Stimulated activated CD4-positive, alpha-beta T cell treated with anti-CD3 and anti-CD28 coated beads, Interleukin-2, amount 100 ng/mL, for 24 hours (primary cell): ENCODE results near the gene CLN6.
"Not testable (repeated sequence)": the region's sequence is repeated elsewhere in the genome, so short reads cannot be mapped to it uniquely, and the experiment has no call there.

Experiments used
- DNase-seq, 2 donors: peaks; one replicate each; pipeline ENCODE4 v3.0.0-alpha.2; 2020

CLN6 gene

DNA sequence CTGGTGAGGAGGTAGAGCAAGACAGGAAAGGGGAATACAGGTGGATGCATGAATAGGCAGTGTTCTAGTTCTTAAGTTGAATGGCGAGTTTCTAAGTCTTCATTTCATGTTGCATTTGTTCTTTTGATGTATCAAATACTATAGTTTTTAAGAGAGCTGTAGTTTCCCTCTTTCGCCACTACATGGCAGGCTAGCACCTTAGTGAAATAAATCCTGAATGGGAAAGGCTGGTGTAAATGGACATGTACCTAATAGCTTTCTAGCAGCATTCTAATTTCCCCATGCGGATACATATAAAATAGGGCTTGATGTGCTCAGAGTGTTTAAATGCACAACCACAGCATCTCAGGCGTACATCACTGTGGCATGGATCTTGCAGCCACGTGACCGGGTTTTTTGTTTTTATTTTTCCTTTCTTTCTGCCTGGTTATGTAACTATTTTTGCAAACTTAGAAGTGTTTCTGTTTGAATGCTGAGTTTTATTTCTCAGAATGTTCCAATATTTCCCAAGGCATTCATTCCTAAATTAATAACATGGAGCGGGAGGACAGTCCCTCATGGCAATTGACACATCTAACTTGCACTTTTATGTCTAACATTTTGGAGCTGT is 23.5 kb upstream of the CLN6 start:
- DNase-seq = peak in 1 of 2 donors; percentile 36

DNA sequence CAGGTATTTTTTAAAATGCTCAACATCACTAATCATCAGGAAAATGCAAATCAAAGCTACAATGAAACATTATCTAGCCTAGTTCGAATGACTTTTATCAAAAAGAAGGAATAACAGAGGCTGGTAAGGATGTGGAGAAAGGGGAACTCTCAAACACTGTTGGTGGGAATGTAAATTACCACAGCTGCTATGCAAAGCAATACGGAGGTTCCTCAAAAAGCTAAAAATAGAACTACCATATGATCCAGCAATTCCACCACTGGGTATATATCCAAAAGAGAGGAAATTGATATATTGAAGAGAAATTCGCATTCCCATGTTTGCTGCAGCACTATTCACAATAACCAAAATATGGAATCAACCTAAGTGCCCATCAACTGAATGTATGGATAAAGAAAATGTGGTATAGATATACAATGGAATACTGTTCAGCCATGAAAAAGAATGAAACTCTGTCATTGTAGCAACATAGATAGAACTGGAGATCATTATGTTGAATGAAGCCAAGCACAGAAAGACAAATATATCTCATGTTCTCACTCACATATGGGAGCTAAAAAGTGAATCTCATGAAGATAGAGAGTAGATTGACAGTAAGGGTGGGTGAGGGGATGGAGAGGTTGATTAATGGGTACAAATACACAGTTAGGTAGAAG is 19.7 kb upstream of the CLN6 start:
- no peak for DNase-seq

DNA sequence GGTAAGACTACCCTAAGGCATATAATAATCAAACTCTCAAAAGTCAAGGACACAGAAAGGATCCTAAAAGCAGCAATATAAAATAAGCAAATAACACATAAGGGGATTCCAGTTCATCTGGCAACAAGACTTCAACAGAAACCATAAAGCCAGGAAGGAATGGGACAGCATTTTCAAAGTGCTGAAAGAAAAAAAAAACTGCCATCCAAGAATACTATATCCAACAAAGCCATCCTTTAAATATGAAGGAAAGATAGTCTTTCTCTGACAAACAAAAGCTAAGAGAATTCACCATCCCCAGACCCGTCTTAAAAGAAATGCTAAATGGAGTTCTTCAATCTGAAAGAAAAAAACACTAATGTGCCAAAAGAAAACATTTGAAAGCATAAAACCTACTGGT is 14.7 kb upstream of the CLN6 start:
- no peak for DNase-seq

DNA sequence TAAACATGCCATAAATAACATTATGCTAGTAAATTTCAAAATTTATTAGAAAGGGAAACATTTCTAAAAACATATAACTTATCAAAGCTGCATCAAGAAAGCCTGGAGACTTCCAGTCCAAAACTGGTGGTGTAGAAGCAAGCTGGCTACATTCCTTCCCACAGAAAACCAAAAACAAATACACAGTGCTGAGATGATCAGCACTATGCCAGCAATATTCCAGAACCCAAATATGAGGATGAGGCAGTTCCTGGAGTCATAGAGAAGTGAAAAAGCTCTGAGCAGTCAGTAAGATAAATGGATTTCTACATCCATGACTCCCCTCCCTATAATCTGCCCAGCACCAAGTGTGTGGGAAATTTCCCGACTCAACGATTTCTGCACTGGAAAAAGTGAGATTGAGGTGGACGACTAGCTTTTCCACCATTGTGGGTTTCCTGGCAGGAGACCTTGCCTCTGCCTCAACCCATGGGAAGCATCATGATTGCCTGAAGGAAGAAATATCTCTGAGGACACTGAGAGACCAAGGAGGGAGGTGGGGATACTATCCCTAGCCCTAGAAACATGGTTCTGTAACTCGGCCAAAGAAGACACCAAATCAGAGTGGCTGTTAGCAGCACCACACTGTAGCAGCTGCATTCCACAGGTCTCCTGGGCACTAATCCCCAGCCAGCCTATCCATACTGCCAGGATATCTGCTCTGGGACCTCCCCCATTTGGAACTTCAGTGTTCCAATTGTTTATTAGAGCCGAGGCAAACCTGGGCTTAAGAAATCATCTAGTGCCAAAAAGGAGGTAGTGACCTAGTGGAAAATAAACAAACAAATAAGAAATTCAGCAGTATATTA is 11.8 kb upstream of the CLN6 start:
- no peak for DNase-seq

DNA sequence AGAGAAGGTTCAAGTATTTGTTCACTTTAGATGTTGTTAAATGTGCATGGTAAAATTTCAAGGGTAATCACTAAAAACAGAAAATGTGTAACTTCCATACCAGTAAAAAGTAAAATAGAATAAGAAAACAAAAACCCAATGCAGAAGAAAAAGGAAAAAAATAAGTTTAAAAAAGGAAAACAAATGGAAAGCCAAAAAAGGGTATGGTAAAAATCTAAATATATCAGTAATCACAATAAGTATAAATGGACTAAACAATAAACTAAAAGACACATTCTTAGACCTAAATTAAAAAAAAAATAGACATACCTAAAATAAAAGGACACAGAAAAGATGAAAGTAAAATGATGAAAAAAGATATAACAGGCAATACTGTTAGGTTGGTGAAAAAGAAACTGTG is 9.5 kb upstream of the CLN6 start:
- DNase-seq = no peak

DNA sequence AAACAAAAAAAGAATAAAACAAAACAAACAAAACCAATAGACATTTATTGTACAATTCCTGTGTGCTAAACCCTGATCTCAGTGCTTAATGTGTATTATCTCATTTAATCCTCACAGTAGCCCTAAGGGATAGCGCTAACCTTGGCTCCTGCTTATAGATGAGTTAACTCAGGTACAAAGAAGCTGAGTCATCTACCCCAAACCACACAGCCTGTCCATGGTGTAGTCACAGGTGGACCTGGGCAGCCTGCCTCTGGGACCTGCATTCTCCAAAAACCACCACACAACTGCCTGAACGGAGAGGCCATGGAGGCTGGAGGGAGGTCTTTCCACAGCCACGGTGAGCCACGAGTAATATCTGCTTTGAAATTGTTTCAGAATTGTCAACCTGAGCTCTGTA is 5.5 kb upstream of the CLN6 start:
- DNase-seq = no peak

DNA sequence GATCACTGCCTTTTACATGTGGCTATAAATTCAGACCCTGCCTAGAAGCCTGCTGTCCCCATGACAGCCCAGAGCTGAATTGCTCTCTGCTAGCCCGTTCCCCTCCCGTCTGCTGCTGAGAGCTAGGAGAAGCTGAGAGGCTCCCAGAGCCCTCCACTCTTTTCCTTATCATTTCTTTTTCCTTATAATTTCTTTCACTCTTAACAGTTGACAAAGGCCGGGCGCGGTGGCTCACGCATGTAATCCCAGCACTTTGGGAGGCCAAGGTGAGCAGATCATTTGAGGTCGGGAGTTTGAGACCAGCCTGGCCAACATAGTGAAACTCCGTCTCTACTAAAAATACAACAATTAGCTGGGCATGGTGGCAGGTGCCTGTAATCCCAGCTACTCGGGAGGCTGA is 5.0 kb upstream of the CLN6 start:
- DNase-seq = not testable (repeated sequence)

DNA sequence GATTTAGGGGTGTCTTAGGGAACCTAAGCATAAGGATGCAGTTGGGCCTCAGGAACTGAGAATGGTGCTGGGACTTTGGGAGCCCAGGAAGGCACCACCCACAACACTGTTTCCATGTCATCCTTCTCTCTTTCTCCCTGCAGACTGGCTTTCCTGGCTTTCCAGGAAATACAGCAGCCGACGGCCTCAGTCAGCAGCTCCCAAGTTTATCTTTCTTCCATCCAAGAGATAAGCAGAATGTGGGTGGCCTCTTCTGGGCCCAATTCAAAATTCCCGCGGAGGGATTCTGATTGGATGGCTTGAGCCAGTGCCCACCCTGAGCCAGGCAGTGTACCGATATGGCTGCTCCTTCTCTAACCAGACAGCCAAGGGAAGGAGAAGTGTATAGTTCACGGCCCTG is 4.5 kb upstream of the CLN6 start:
- no peak for DNase-seq

DNA sequence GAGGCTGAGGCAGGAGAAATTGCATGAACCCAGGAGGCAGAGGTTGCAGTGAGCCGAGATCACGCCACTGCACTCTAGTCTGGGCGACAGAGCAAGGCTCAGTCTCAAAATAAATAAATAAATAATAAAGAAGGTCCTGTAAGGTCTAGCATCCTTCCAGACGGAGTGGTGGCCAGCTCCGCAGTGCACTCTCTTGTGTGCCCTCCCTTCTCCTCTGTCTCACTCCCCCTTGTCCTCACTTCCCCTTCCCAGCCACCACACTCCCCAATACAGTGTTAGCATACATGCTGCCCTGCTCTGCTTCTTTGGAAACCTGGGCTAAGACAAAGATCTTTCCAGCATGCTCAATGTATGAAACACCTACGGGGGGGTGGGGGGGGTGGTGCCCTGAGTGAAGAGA is 3.4 kb upstream of the CLN6 start:
- DNase-seq = no peak

DNA sequence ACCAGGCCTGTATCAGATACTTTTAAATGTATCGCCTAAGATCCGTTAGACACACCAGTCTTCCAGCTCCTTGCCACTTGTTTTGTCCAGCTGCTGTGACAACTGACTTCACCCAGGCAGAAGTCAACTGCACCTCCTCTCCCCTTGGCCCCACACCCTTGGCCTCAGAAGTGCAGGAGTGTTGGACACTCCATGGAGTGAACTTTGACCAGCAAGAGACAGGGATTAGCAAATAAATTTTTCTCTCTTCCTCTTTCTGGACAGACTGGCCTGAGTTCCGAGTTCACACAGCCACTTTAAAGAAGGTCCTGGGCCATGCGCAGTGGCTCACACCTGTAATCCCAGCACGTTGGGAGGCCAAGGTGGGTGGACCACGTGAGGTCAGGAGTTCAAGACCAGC is 2.9 kb upstream of the CLN6 start:
- no peak for DNase-seq

DNA sequence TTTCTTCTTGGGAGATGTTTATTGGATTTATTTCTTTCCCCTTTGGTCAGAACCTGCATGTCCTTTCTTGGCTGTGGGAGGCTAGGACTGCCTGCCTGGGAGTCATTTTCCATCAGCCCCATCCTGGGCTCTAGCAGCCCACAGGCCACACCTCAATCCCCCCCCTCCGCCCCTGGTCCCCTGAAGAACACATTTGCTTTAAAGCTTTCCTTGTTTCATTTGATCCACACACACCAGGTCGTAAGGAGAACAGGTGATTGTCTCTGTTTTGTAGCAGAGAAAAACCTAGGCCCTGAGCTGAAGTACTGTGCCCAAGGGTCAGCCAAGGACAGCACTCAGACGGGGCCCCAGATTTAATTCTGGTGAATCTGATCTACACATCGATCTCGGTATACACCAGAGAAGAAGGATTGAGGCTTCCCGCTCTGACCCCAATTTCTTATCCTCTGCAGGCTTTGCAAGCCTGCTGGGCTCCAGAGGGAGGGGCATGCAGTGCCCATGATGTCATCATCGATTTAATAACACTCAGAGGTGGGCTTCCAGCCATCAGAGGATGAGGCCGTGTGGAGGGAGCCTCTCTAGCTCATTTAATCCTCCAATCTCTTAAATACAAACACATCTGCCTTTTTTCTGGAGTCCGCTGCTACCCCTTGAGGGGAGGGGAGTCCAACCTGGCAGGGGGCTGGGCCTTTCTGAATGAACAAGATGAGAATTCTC is 1.7 kb upstream of the CLN6 start:
- no peak for DNase-seq

DNA sequence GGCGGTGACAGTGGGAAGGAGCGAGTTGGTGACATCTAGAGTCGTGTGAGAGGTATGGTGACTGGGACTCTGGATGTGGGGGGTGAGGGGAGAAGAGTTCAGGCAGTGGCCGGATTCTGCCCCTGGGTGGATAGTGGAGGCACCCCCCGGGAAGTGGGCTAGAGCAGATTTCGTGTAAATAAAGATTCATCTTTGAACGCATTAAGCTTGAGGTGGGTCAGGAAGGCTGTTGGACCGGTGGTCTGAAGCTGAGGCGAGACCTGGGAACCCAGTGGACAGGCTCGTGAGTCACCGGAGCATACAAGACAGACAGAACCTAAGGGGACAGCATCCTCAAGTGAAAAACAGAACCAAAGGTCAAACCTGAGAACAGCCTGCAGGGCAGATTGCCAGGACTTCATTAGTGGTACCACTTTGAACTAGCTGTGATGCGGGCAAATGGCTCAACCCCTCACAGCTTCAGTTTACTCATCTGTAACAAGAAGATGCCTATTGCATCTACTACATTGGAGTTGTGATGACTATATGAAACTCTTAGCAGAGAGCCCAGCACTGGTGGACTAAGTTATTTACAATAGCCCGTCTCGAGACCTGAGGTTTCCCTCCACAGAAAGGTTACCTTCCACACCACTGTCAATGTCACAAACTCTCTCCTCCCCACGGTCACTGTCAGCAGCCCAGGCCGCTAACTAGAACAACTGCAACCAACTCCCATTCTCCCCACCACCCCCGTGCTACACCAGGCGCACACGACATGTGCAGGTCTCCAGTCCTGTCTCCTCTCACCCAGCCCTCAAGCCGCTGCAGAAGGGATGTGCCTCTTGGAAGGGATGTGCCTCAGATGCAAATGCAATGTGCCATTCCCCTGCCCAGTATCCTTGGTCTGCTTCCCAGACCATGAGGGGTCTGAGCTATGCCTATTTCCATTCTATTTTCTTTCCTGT is 901 bp upstream of the CLN6 start:
- peak in 1 of 2 donors; percentile 33 for DNase-seq

DNA sequence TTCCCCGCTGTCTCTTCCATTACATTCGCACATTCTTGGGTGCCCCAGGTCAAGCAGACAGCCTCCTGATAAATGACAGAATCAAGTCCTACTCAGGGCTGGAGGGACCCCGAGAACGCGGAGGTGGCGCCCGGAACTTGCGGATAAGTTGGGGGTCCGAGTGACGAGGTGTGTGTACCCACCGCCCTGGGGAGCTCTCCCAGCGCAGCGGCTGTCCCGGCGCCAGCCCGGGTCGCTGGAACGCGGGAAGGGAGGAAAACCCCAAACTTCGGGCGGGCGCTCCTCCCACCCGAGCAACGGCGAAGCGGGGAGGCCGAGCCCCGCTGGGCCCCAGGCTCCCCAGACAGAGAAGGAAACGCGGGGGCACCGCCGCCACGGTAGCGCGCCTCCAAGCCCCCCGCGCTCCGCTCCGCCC is 550 bp downstream of the CLN6 start:
- DNase-seq = no peak

DNA sequence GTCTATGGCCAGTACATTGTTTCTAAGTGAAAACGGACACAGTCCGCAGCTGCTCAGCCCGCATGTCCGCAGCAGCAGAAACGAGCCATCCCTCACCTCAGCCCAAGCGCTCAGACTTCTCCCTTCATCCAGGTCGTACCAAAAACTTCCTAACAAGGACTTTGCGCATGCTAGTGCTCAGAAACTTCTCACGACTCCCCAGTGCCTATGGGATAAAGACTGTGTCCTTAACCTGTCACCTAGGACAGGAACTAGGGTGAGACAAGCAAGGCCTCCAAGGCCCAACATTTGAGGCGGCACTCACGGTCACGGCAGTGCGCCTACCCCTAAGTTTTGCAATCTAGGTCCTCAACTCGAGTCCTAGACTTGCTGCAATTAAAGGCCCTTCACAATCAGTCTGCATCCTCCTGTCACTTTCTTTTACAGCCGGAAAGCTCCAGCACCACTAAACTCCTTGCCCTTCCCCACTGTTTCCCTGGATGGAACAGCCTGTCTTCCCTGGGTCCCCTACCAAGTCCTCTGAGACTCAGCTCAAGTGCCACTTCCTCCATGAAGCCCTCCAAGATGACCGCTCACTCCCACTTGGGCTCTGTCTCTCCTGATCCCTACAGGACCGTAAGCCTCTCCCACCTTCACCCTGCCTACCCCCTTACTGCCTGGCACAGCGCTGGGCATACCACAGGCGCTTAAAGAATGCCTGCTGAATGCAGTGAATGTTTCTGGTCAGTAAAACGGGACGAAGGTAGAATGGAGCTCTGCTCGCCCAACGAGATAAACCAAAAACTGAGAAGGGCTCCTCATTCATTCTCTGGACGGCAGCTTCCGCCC is 1.2 kb downstream of the CLN6 start:
- no peak for DNase-seq

DNA sequence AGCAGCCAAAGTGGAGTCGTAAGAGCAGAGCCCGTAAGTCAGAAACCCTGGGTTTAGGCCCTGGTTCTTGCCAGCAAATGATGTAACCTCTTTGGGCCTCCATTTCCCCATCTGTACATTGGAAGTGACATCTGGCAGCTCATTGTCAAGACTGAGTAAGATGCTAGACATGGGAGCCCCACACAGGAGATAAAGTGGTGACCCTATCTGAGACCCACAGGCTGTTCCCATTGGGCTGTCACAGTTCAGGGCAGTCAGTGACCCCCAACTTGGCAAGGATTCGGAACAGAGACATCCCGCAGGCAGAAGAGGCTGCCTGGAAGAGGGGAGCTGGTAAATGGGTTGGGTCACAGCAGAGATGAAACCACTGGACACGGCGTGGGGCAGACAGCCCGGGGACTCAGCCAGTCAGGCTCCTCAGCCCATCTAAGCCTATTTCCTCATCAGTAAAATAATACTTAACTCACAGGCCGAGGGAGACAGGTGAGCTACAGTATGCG is 1.8 kb downstream of the CLN6 start:
- DNase-seq = no peak

DNA sequence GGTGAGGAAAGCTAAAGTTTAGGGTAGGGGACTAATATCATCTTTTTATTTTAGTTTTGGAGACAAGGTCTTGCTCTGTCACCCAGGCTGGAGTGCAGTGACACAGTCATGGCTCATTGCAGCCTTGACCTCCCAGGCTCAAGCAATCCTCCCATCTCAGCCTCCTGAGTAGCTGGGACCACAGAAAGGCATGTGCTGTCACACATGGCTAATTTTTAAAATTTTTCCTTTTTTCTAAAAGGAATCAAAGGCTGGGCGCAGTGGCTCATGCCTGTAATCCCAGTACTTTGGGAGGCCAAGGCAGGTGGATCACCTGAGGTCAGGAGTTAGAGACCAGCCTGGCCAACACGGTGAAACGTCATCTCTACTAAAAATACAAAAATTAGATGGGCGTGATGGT is 4.1 kb downstream of the CLN6 start:
- not testable (repeated sequence) for DNase-seq

DNA sequence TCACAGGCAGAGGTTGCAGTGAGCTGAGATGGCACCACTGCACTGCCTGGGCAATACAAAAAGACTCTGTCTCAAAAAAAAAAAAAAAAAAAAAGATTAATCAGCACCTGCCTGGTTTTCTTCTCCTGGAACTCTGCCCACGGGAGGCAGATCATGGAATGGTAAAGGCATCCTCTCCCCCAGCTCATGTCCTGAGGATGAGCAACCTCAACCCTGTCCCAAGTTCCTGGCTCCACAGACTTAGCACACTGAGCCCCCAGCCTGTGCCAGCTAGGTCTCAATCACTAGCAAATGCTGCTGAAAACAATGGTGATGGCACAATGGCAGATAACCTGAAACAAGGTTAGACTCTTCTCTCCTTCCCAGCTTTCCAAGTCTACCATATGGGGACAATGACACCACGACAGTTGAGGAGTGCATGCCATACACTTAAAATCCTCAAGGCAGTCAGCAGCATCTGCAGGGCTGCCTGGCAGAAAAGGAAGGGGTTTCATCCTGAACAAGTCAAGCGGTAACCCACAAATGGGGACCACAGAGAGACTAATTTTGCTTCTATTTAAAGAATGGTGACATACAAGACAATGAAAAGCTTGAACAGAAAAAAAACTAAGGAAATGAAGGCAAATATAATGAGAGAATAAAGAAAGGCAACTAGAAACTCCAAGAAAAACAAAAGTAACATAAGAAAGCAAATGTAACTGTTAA is 4.8 kb downstream of the CLN6 start:
- no peak for DNase-seq

DNA sequence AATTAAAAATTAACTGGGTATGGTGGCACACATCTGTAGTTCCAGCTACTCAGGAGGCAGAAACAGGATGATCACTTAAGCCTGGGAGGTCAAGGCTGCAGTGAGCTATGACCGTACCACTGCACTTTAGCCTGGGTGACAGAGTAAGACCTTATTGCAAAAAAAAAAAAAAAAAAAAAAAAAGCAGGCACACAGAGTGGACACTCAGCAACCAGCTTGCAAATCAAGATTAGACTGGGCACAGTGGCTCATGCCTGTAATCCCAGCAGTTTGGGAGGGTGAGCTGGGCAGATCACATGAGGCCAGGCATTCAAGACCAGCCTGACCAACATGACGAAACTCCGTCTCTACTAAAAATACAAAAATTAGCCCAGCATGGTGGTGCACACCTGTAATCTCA is 5.4 kb downstream of the CLN6 start:
- DNase-seq = no peak

DNA sequence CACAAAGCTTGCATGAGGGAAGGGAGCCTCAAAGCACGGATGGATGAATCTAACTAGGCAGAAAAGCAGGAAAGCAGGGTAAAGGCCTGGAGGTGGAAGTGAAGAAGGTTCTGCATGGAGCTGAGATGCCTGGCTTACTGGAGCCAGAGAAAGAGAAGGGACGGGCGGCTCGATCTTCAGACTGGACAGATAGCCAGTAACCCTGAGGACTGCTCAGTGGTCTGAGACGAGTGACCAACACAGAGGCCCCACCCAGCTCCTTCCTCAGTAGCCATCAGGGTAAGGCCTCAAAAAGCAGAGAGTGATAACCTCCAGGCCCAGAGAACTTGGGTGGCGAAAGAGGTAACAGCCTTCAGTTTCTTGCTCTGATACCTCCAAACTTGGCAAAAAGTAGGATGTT is 6.4 kb downstream of the CLN6 start:
- DNase-seq = no peak

DNA sequence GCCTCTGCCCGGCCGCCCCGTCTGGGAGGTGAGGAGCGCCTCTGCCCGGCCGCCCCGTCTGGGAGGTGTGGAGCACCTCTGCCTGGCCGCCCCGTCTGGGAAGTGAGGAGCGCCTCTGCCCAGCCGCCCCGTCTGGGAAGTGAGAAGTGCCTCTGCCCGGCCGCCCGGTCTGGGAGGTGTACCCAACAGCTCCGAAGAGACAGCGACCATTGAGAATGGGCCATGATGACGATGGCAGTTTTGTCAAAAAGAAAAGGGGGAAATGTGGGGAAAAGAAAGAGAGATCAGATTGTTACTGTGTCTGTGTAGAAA is 7.1 kb downstream of the CLN6 start:
- DNase-seq = not testable (repeated sequence)
